HG02852 (cell line): Measurements from ENCODE around the gene KCNA3.
A peak's percentile ranks its signal among the peaks of the same experiment; 100 is the strongest.
"Not testable (repeated sequence)": the region's sequence is repeated elsewhere in the genome, so short reads cannot be mapped to it uniquely, and the experiment has no call there.

Source experiments
- ATAC-seq: cut with Tn5 transposase; IDR thresholded peaks from one replicate; pipeline ENCODE4 v1.9.1; 2021; ENCODE audit warnings: mild to moderate bottlenecking, moderate library complexity; ENCODE audit not compliant: unreplicated experiment

KCNA3 gene

GRCh38 chr1:110680036-110680735 lies 5.4 kb upstream of the KCNA3 start:
- no peak for ATAC-seq

- ATAC-seq, result no peak
Observed at GRCh38 chr1:110677526-110677925, 2.8 kb upstream of the KCNA3 start.

DNA sequence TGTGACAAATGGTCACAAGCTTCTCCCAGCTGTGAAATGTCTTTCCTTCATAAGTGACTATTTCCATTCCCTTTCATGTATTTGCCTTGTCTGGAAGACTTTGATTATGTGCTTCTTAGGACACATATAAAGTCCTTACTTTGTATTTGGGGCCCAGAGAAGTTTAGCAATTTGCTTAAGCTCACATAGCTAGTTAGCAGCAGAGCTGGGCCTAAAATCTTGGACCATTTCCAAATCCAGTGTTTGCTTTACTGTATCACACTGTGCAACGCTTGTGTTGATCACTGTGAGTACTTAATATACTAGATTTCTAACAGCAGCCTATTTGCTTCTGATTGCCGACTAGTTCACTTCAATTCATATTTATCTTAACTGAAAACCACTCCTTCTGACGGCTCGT lies 2.2 kb upstream of the KCNA3 start:
- ATAC-seq, result no peak

DNA sequence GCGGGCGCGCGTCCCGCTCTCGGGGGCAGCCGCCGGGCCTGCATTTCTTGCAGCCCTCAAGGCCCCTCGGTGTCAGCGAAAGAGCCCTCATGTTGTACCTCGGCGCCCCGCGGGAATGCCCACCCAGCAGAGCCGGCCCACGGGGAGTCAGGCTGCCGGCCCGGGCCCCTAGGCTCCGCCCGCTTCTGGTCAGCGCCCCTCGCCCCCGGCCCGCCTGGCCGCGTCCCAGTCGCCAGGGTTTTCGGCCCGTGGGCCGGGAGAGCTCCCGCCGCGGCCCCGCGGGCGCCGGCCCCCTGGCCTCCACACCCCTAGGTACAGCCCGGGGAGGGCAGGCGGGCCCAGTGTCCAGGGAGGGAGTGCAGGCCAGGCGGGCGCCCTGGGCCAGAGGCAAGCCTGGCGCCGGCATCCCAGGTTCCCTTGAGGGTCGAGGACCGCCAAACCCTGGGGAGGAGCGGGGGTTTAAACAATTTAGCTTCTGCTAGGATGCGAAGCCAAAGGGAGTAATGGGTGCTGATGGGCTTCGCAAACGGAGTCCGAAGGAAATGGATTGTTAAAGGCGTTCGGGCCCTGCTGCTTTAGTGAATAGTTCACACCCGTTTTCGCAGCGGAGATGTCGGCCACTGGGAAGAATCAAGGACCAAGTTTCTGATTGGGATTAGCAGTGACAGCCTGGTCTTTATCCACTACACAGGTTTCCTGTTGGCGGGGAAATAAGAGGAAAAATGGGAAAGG lies 486 bp upstream of the KCNA3 start:
- ATAC-seq, result no peak

DNA sequence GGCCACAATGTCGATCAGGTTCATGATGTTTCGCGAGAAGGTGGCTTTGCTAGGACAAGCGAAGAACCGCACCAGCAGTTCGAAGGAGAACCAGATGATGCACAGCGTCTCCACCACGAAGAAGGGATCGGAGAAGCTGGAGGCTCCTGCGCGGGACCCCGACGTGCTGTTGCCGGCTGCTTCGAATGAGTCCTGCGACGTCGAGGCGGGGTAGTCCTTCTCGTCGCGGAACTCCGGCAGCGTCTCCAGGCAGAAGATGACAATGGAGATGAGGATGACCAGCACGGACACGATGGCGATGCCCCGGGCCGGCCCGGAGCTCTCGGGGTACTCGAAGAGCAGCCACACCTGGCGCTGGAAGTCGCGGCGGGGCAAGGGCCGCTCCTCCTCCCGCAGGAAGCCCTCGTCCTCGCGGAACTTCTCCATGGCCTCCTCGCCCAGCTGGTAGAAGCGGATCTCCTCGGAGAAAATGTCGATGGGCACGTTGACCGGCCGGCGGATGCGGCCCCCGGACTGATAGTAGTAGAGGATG lies 869 bp downstream of the KCNA3 start:
- ATAC-seq, result no peak

DNA sequence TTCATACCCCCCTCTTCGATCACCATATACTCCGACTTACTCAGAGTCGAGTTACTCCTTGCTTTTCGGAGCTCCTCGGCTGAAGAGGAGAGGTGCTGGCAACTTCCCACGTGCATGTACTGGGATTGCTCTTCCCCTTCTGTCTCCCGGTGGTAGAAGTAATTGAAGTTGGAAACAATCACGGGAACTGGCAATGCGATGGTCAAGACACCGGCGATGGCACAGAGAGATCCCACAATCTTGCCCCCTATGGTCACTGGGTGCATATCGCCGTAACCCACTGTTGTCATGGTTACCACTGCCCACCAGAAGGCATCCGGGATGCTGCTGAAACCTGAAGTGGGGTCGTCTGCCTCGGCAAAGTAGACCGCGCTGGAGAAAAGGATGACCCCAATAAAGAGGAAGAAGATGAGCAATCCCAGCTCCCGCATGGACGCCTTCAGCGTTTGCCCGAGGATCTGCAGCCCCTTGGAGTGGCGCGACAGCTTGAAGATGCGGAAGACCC lies 1.5 kb downstream of the KCNA3 start:
- ATAC-seq, result no peak

DNA sequence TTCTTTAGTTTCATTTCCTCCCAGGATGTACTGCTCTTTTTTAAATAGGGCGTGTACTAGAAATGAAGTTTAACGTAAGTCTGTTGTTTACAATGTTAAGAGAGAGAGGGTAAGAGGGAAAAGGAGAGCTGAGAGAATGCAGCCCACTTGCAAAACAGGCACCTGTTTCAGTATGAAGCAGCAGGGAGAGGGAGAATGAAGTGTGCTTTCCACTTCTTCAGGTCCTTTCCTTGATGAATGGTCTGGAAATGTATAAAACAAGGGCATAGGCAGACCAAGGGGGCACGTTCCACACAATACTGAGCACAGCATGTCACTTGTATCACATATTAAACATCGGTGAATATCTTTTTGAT lies 2.0 kb downstream of the KCNA3 start:
- ATAC-seq, result peak; percentile 47

DNA sequence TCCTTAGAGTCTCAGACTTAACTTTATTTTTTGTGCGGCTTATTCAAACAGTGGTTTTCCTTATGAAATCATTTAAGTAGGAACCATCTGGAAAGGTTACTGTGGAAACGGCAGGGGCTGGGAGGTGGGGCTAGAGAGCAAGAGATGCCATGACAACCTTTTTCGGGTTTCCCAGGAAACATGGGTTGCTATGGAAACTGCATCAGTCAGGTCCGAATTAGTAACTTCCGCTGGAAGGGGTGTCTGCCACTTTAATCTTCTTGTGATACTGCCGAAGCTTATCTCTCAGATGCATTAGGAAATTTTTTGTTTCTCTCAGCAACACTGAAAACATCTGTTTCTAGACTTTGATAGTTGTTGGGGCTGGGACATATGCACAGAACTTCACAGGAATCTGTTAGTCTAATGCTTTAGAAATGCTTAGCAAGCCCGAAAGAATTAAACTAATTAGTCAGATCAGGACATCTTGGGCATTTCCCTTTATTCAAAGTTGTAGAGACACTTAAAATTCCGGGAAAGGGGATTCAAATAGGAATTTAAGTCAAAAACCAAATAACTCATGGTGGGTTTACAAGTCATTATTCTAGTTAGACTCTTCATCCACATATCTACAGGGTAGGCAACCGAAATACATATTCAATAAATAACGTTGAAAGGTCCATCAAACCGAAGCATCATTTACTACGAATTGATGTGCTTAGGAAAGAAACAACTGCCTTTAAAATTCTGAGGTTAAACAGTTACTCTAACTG lies 2.6 kb downstream of the KCNA3 start:
- ATAC-seq, result no peak

DNA sequence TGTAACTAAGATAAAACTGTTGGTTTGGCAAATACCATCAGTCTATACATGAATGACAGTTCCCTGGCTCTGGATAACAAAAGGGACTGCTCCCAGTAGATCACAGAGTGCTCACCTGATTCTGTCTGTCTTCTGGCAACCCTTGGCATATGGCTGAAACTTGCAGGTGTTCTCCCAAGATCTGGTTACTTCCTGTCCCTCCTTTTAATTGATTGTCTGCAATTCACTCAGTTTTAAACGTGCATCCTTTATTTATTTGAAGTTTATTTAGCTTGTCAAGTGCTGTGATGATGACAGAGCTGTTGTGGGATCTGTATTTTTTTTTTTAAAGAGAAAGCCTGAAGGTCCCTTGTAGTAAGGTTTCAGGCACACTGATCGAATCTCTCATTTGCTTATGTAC lies 3.4 kb downstream of the KCNA3 start:
- ATAC-seq, result no peak

- no peak for ATAC-seq
Observed at GRCh38 chr1:110668549-110668948, 6.2 kb downstream of the KCNA3 start.

GRCh38 chr1:110667776-110668175 lies 7.0 kb downstream of the KCNA3 start:
- no peak for ATAC-seq

- ATAC-seq, result no peak
Observed at GRCh38 chr1:110663241-110663640, 11.5 kb downstream of the KCNA3 start.

DNA sequence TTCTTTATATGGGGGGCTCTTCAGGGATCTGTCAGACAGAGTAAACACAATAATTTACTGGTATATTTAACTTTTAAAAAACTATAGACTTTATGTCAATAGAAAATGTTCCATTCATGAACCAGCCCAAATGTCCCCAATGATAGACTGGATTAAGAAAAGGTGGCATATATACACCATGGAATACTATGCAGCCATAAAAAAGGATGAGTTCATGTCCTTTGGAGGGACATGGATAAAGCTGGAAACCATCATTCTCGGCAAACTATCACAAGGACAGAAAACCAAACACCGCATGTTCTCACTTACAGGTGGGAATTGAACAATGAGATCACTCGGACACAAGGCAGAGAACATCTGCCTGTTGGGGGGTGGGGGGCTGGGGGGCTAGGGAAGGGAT lies 15.2 kb downstream of the KCNA3 start:
- ATAC-seq, result not testable (repeated sequence)

- ATAC-seq, result no peak
Observed at GRCh38 chr1:110657351-110657750, 17.4 kb downstream of the KCNA3 start.

GRCh38 chr1:110650609-110651008 lies 24.1 kb downstream of the KCNA3 start:
- ATAC-seq, result no peak

DNA sequence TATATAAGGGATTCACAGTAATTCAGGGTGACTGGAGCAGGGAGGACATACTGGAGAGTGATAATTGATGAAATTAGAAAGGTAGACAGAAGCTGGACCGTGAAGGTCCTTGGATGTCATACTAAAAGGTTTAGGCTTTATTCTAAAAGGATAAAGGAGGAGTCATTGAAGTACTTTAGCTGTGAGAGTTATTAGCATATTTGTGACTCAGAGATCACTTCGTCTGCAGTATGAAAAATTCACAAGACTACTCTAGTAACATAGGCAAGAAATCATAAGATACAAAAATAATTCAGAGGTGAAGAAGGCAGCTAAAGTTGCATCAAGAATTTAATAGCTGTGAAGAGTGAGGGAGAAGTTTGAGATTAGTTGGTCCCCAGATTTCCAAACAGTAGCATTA lies 26.3 kb downstream of the KCNA3 start:
- no peak for ATAC-seq

GRCh38 chr1:110647254-110647891 lies 27.4 kb downstream of the KCNA3 start:
- no peak for ATAC-seq

GRCh38 chr1:110645821-110646735 lies 28.7 kb downstream of the KCNA3 start:
- ATAC-seq, result no peak

DNA sequence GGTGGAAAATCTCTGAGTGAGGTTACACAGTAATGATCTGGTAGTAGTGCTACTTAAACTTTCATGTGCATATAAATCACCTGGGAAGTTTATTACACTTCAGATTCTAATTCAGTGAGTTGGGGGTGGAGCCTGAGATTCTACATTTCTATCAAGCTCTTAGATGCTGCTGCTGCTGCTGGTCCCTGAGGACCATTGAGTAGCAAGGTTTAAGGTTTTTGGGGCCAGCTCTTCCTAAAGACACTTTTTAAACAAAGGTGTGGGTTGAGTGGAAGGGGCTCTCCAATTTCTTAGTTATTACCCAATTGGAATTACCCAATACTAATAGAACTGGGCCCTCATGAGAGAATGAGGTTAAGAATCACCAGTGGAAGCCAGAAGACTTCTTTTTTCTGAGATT lies 29.5 kb downstream of the KCNA3 start:
- no peak for ATAC-seq

GRCh38 chr1:110643879-110644472 lies 30.8 kb downstream of the KCNA3 start:
- ATAC-seq, result no peak
